Muscle layer of duodenum (tissue), 2 donors: ENCODE results near the gene PKIG.

ENCODE experiments used
- H3K27ac ChIP-seq: one replicate; pipeline ENCODE4 v1.7.0; 2013; ENCODE audit warnings: mild to moderate bottlenecking, low read length
- H3K27me3 ChIP-seq: one replicate; pipeline ENCODE4 v1.7.0; 2013; ENCODE audit warnings: low read depth, mild to moderate bottlenecking, control low read depth, low read length
- H3K36me3 ChIP-seq, 2 donors: one replicate each; pipeline ENCODE4 v1.7.0; 2013; ENCODE audit warnings: low read length in 2 of 2, control low read depth in 1 of 2, mild to moderate bottlenecking in 1 of 2; ENCODE audit not compliant: insufficient read depth in 2 of 2, control insufficient read depth in 1 of 2
- H3K4me1 ChIP-seq, 2 donors: one replicate each; pipeline ENCODE4 v1.7.0; 2013; ENCODE audit warnings: low read length in 2 of 2, mild to moderate bottlenecking in 2 of 2, control low read depth in 1 of 2, moderate library complexity in 1 of 2; ENCODE audit not compliant: insufficient read depth in 2 of 2, control insufficient read depth in 1 of 2
- H3K4me3 ChIP-seq, 2 donors: one replicate each; pipeline ENCODE4 v1.7.0; 2013; ENCODE audit warnings: low read length in 2 of 2, low read depth in 1 of 2, mild to moderate bottlenecking in 1 of 2
- H3K9me3 ChIP-seq, 2 donors: one replicate each; pipeline ENCODE4 v1.7.0; 2013; ENCODE audit warnings: low read length in 2 of 2, control low read depth in 1 of 2, mild to moderate bottlenecking in 1 of 2; ENCODE audit not compliant: control insufficient read depth in 1 of 2
- donor health status: healthy.

The PKIG gene

GRCh38 chr20:44582311-44583025, at the start of gene PKIG:
Gene PKIG (plus strand): TSS chr20:44582579. CDS start chr20:44614557, 31,978 bp downstream.
- Histone ChIP-seq H3K4me1 (peaks cover 5 to 52% of the 10 kb centered on the region in 2 donors), H3K4me3 (peak within 1 kb of the TSS; percentile 60 to 62), H3K9me3 (no peaks in the 10 kb centered on the region), H3K27me3 (no peaks in the 10 kb centered on the region), H3K36me3 (no peaks in the 10 kb centered on the region), H3K27ac (peak within 1 kb of the TSS; percentile 78)

GRCh38 chr20:44532981-44533331, 49.4 kb upstream of the PKIG start:
- Histone ChIP-seq H3K36me3 (no peaks in the 10 kb centered on the region), H3K4me1 (peaks cover 0 to 27% of the 10 kb centered on the region in 2 donors), H3K4me3 (peak overlapping the region; percentile 71 to 84), H3K27ac (no peak overlapping the region), H3K9me3 (no peaks in the 10 kb centered on the region), H3K27me3 (no peaks in the 10 kb centered on the region)

DNA sequence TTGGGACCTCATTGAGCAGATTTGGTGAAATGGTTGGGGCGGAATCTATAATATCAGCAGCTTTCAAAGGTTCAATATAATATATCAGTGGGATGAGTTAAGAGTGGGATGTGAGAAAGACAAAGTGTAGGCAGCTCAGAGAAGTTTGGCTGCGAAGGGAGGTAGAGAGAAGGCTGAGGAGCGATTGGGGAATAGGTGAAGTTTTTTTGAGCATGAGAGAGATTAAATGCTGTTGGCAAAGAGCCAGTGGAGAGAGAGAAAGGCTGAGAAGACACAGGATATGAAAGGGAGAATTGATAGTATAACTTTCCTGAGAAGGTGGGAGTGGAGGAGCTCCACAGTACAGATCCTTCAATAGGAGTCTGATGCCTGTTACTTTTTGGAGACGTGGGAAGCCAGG, 48.5 kb upstream of the PKIG start:
- Histone ChIP-seq H3K27me3 (no peaks in the 10 kb centered on the region), H3K9me3 (no peaks in the 10 kb centered on the region), H3K27ac (no peak overlapping the region), H3K4me1 (peaks cover 0 to 29% of the 10 kb centered on the region in 2 donors), H3K36me3 (no peaks in the 10 kb centered on the region), H3K4me3 (no peak overlapping the region)

DNA sequence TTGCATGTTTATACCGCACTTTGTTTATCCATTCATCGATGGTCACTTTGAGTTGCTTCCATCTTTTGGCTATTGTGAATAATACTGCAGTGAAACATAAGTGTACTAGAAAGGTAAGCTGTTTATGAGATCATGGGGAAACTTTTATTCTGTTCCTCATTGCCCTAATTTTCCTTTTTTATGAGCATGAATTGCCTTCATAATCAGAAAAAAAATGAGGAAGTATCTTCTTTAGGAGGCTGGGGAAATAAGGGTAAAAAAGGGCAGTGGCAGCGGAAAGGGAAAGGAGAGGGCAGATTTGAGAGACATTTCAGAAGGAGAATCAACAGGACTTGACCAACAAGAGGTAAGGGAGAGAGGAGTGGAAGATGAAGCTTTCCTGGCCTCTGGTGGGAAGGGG, 46.2 kb upstream of the PKIG start:
- no peaks in the 10 kb centered on the region for H3K27me3 ChIP-seq
- no peak overlapping the region for H3K27ac ChIP-seq
- no peak overlapping the region for H3K4me3 ChIP-seq
- no peaks in the 10 kb centered on the region for H3K9me3 ChIP-seq
- peaks cover 0 to 31% of the 10 kb centered on the region in 2 donors for H3K4me1 ChIP-seq
- no peaks in the 10 kb centered on the region for H3K36me3 ChIP-seq

DNA sequence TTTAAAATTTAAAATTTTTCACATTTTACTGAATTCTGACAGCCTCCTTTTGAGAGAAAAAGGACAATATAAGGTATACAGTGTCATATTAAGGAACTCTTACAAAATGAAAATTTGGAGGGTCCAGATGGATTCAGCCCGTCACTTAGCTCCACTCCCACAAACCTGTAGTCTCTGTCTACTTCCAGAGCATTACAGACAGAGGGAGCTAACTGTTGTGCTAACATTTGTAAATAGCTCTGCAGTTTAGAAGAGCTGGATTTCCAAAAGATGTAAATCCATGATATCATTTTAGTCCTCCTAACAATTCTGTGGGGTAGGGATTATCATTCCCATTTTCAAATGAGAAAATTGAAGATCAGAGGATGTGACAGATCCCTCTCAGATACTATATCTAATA, 44.4 kb upstream of the PKIG start:
- Histone ChIP-seq H3K27ac (no peak overlapping the region), H3K4me3 (no peak overlapping the region), H3K4me1 (peaks cover 1 to 31% of the 10 kb centered on the region in 2 donors)

GRCh38 chr20:44540834-44541233, 41.5 kb upstream of the PKIG start:
- no peak overlapping the region for H3K27ac ChIP-seq
- peaks cover 7 to 30% of the 10 kb centered on the region in 2 donors for H3K4me1 ChIP-seq

More for the DNA sequence above, 44.4 kb upstream of the PKIG start:
- H3K9me3 ChIP-seq: no peaks in the 10 kb centered on the region
- H3K27me3 ChIP-seq: no peaks in the 10 kb centered on the region
- H3K36me3 ChIP-seq: no peaks in the 10 kb centered on the region

DNA sequence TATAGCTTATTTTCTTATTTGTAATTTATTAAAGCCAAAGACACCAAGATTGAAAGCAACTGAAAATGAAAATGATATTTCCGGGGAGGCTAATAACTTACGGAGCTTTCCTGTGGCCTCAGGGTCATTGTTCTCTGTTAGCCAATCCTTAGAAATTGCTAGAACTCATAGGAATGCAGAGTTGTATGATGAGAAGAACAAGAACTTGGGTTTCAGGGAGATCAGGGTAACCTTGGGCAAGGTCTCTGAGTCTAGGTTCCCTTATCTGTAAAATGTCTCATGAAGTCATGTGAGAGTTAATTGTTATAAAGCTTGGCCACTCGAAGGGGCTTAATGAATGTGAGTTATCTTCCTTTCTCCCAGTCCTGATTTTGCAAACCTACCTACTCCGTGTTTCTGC, 40.4 kb upstream of the PKIG start:
- H3K9me3 ChIP-seq: no peaks in the 10 kb centered on the region
- no peak overlapping the region for H3K4me3 ChIP-seq
- peaks cover 7 to 21% of the 10 kb centered on the region in 2 donors for H3K4me1 ChIP-seq
- no peaks in the 10 kb centered on the region for H3K27me3 ChIP-seq
- peak overlapping the region; percentile 19 for H3K27ac ChIP-seq
- H3K36me3 ChIP-seq: no peaks in the 10 kb centered on the region

More at GRCh38 chr20:44540834-44541233, 41.5 kb upstream of the PKIG start:
- Histone ChIP-seq H3K4me3 (no peak overlapping the region), H3K36me3 (no peaks in the 10 kb centered on the region), H3K9me3 (no peaks in the 10 kb centered on the region), H3K27me3 (no peaks in the 10 kb centered on the region)

DNA sequence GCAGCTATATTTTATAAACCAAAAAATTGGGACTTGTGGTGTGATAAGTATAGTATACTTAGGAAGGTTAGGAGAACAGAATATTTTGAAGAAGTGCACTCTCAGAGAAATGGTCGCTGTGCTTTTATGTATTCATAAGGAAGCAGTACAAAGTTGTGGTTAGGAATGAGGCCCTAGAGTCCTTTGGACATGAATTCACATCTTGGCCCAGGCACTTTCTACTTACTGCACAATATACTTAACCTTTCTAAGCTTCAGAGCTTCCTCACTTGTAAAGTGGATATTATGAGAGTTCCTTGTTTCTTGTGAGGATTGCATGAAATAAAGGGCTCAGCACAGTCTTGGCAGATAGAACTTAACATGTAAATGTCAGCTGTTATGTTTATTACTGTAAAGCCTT, 39.5 kb upstream of the PKIG start:
- no peak overlapping the region for H3K4me3 ChIP-seq
- no peaks in the 10 kb centered on the region for H3K27me3 ChIP-seq
- H3K9me3 ChIP-seq: no peaks in the 10 kb centered on the region
- H3K36me3 ChIP-seq: no peaks in the 10 kb centered on the region
- peaks cover 7 to 21% of the 10 kb centered on the region in 2 donors for H3K4me1 ChIP-seq
- no peak overlapping the region for H3K27ac ChIP-seq

DNA sequence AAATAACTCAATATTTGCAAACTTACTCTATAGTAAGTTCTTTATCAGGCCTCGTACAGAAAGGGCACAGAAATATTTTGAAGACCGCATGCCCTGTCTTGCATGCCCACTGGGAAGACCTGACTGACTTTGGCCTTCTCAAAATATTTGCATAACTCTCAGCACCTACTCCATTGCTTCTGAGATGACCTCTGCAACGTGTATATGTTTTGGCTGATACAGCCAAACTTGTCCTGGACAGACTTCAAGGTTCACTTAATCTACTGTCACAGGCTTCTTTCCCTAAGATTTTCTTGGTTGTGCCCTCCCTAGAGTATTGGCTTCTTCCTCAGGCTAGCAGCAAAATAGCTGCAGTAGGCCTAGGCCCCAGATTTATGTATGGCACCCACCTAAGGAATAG, 39.0 kb upstream of the PKIG start:
- H3K27ac ChIP-seq: no peak overlapping the region
- H3K4me3 ChIP-seq: no peak overlapping the region
- no peaks in the 10 kb centered on the region for H3K9me3 ChIP-seq
- no peaks in the 10 kb centered on the region for H3K27me3 ChIP-seq
- H3K4me1 ChIP-seq: peaks cover 7 to 24% of the 10 kb centered on the region in 2 donors
- no peaks in the 10 kb centered on the region for H3K36me3 ChIP-seq

DNA sequence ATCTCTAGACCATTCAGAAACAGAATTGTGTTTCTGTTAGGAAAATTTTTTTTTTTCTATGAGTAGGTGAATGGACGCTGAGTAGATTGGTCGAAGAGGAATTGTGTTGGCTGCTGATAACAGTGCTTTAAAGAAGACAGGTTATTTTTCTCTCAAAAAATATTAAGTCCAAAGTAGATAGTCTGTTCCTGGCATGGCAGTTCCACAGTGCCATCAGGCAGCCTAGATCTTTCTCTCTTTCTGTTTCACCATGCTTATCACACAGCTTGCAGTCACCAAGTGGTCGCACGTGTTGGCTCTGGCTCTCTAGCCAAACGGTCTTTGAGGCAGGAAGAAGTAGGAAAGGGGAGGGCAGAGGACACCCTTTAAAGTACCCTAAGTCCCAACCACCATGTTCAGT, 38.1 kb upstream of the PKIG start:
- Histone ChIP-seq H3K27ac (no peak overlapping the region), H3K4me1 (peaks cover 7 to 28% of the 10 kb centered on the region in 2 donors), H3K36me3 (no peaks in the 10 kb centered on the region), H3K4me3 (no peak overlapping the region), H3K27me3 (no peaks in the 10 kb centered on the region), H3K9me3 (no peaks in the 10 kb centered on the region)

GRCh38 chr20:44547419-44547818, 35.0 kb upstream of the PKIG start:
- Histone ChIP-seq H3K27ac (no peak overlapping the region), H3K9me3 (no peaks in the 10 kb centered on the region), H3K36me3 (no peaks in the 10 kb centered on the region), H3K27me3 (no peaks in the 10 kb centered on the region), H3K4me3 (no peak overlapping the region), H3K4me1 (peaks cover 8 to 25% of the 10 kb centered on the region in 2 donors)

GRCh38 chr20:44549123-44549522, 33.3 kb upstream of the PKIG start:
- Histone ChIP-seq H3K9me3 (no peaks in the 10 kb centered on the region), H3K27ac (no peak overlapping the region), H3K4me3 (no peak overlapping the region), H3K4me1 (peaks cover 4 to 26% of the 10 kb centered on the region in 2 donors), H3K36me3 (no peaks in the 10 kb centered on the region), H3K27me3 (no peaks in the 10 kb centered on the region)
